ENCODE data around the gene EYS.
"Not testable (repeated sequence)": the region's sequence is repeated elsewhere in the genome, so short reads cannot be mapped to it uniquely, and the experiment has no call there.

DNA sequence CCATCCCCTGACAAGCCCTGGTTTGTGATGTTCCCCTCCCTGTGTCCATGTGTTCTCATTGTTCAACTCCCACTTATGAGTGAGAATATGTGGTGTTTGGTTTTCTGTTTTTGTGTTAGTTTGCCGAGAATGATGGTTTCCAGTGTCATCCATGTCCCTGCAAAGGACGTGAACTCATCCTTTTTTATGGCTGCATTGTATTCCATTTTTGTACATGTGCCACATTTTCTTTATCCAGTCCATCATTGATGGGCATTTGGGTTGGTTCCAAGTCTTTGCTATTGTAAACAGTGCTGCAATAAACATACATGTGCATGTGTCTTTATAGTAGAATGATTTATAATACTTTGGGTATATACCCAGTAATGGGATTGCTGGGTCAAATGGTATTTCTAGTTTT lies 1468.1 kb downstream of the EYS start:
- not testable (repeated sequence) for TF ChIP-seq EZH2 (IDR thresholded peaks at IDR 0.05); POLR2AphosphoS5 (IDR thresholded peaks at IDR 0.05; ENCODE audit: borderline replicate concordance, low read depth, low read length); FOXP2 (optimal IDR thresholded peaks at IDR 0.05; ENCODE audit: control extremely low read depth, extremely low read length, insufficient read depth)

Data from SK-N-MC (cell line).